ENCODE data around the gene DDX1.

Gene DDX1

DNA sequence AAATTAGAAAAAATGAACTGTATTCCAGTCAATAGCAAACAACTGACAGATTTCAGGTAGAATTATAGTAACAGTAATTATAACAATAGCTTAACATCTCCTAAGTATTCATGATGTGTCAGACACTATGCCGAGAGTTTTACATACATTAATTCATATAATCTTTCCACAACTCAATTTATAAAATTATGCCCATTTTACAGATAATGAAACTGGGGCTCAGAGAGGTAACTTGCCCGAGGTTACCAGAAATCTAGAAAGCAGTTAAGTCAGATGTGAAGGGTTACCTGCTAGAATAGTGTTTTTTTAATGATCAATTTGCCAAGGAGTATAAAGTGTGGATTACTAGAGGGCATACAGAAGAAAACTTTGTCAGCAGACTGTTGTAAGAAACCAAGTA lies 42.7 kb upstream of the DDX1 start:
- DNase-seq (ENCODE audit: low read depth) = no peak
- no peak overlapping the region for H3K4me3 ChIP-seq (ENCODE audit: low read length)
- TF ChIP-seq, protein P1, sequence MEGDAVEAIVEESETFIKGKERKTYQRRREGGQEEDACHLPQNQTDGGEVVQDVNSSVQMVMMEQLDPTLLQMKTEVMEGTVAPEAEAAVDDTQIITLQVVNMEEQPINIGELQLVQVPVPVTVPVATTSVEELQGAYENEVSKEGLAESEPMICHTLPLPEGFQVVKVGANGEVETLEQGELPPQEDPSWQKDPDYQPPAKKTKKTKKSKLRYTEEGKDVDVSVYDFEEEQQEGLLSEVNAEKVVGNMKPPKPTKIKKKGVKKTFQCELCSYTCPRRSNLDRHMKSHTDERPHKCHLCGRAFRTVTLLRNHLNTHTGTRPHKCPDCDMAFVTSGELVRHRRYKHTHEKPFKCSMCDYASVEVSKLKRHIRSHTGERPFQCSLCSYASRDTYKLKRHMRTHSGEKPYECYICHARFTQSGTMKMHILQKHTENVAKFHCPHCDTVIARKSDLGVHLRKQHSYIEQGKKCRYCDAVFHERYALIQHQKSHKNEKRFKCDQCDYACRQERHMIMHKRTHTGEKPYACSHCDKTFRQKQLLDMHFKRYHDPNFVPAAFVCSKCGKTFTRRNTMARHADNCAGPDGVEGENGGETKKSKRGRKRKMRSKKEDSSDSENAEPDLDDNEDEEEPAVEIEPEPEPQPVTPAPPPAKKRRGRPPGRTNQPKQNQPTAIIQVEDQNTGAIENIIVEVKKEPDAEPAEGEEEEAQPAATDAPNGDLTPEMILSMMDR (IDR thresholded peaks at IDR 0.05; ENCODE audit: insufficient read depth, low read depth, low read length, missing control alignments) = no peak

DNA sequence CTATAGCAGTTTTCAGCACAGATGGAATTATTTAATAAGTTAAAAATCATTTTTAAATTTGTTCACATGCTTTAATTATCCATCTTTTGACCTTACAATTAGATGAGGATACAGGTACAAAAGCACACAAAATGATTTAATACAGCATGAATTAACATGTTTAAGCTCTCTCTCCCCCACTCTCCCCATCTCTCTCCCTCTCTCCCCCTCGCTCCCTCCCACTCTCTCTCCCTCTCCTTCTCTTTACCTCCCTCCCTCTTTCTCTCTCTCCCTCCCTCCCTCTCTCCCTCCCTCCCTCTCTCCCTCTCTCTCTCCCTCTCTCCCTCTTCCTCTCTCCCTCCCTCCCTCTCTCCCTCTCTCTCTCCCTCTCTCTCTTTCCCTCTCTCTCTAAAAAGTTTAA lies 38.1 kb upstream of the DDX1 start:
- no peak for DNase-seq (ENCODE audit: low read depth)
- TF ChIP-seq, protein P1 (IDR thresholded peaks at IDR 0.05; ENCODE audit: insufficient read depth, low read depth, low read length, missing control alignments) = no peak
- no peak overlapping the region for H3K4me3 ChIP-seq (ENCODE audit: low read length)

DNA sequence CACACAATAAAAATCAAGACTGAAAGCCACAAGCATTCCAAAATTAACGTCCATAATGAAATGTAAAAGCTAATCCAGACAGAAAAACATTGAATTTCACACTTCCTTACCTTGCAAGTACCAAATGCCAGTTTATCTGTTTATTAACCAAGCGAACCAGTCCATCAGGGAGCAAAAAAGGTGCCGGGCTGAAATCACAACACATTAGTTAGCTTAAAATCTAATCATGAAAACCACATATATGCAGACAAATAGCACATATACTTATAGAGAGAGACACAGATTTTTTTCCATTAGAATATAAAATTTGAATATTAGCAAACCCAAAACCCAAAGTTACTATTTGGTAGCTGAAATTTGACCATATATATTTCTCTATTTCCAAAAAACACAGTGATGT lies 37.7 kb upstream of the DDX1 start:
- TF ChIP-seq, protein P1 (IDR thresholded peaks at IDR 0.05; ENCODE audit: insufficient read depth, low read depth, low read length, missing control alignments) = no peak
- no peak overlapping the region for H3K4me3 ChIP-seq (ENCODE audit: low read length)
- DNase-seq (ENCODE audit: low read depth) = no peak

DNA sequence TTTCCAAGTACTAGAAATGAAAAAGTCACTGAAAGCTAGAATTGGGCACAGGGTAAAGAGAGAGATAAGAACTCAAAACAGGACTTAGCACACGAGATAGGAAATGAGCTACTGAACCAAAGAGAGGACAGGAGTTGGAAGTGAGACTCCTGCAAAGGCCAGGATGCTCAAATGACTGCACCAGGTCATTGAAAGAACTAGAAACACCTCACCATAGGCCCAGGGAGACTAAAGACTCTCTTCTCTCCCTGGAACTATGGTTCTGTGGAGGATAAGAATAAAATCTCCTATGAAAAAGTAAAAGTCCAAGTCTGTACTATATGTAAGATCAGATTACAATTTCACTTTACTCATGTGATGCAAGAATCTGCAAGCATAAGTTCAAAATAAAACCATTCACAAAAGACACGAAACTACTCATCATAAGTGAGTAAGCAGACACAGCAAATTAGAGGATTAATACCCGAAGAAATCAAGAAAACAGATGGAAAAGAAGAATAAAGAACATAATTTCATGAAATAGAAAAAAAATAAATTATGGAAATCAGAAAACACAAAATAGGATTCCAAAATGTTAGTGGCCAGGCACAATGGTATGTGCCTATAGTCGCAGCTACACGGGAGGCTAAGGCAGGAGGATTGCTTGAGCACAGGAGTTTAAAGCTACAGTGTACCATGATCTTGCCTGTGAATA lies 37.0 kb upstream of the DDX1 start:
- DNase-seq (ENCODE audit: low read depth) = no peak
- TF ChIP-seq, protein P1 (IDR thresholded peaks at IDR 0.05; ENCODE audit: insufficient read depth, low read depth, low read length, missing control alignments) = no peak
- no peak overlapping the region for H3K4me3 ChIP-seq (ENCODE audit: low read length)

DNA sequence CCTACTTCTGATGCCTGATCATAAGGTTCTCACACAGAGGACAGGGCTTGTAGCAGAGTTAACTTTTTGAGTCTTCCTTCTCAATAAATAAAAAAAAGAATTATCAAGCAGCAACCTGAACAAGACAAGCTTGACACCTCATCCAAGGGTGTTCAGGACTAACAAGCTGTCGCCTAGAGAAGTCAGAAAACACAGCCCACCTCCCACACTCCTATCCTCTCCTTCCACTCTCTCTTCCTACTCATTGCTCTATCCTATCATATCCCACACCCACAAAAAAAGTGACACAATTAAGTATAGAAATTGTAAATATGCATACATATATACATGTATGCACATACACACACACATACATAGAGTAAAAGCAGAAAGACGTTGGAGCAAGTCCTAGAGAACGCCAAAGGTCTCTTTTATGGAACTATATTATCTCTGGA lies 35.9 kb upstream of the DDX1 start:
- TF ChIP-seq, protein P1 (IDR thresholded peaks at IDR 0.05; ENCODE audit: insufficient read depth, low read depth, low read length, missing control alignments) = no peak
- DNase-seq (ENCODE audit: low read depth) = no peak
- H3K4me3 ChIP-seq (ENCODE audit: low read length) = no peak overlapping the region

DNA sequence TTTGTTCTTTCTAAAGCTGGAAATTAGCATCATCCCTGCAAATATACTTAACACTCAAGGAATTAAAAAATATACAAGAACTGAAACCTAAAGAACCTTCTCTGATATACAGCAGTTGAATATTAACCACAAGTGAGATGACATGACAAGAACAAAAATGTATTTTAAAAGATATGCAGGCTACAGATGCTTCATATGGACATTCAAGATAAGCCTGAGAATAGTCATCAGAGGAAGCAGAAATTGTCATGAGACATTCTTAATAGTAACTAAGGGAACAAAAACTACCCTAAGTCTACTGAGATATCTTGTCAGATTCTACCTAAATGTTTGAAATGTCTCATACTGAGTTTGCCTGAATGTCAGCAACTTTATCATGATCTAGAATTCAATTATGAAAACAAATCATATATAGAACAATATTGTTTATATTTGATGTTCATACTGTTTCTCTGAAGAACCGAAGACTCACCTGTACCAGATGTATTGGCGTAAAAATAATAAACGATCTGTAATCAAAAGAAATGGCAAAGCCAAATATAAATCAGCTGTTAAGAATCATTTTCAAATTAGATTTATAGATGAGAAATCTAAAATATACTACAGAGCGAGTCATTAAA lies 35.2 kb upstream of the DDX1 start:
- DNase-seq (ENCODE audit: low read depth) = no peak
- TF ChIP-seq, protein P1 (IDR thresholded peaks at IDR 0.05; ENCODE audit: insufficient read depth, low read depth, low read length, missing control alignments) = no peak
- H3K4me3 ChIP-seq (ENCODE audit: low read length) = no peak overlapping the region

DNA sequence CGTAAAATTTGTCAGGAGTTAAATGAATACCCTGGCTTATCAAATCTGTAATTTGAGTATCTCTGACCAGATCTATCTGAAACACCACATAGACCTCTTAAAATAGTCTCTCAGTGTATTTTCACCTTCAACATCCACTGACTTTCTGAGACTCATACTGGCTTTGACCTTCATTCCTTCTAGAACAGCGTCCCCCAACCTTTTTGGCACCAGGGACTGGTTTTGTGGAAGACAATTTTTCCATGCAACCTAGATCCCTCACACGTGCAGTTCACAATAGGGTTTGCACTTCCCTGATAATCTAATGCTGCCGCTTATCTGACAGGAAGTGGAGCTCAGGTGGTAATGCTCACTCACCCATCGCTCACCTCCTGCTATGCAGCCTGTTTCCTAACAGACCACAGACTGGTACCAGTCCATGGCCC lies 33.8 kb upstream of the DDX1 start:
- H3K4me3 ChIP-seq (ENCODE audit: low read length) = no peak overlapping the region
- TF ChIP-seq, protein P1 (IDR thresholded peaks at IDR 0.05; ENCODE audit: insufficient read depth, low read depth, low read length, missing control alignments) = no peak
- DNase-seq (ENCODE audit: low read depth) = peak; percentile 50

All from epithelial cell of esophagus (primary cell).